Measurements from ENCODE around the gene TNS4.

The TNS4 gene

GRCh38 chr17:40535438-40535837, 34.0 kb upstream of the TNS4 start:
- DNase-seq (ENCODE audit: low read depth, low spot score), result no peak

GRCh38 chr17:40534371-40535189, 33.2 kb upstream of the TNS4 start:
- DNase-seq (ENCODE audit: low read depth, low spot score), result no peak

GRCh38 chr17:40533896-40534295, 32.5 kb upstream of the TNS4 start:
- no peak for DNase-seq (ENCODE audit: low read depth, low spot score)

DNA sequence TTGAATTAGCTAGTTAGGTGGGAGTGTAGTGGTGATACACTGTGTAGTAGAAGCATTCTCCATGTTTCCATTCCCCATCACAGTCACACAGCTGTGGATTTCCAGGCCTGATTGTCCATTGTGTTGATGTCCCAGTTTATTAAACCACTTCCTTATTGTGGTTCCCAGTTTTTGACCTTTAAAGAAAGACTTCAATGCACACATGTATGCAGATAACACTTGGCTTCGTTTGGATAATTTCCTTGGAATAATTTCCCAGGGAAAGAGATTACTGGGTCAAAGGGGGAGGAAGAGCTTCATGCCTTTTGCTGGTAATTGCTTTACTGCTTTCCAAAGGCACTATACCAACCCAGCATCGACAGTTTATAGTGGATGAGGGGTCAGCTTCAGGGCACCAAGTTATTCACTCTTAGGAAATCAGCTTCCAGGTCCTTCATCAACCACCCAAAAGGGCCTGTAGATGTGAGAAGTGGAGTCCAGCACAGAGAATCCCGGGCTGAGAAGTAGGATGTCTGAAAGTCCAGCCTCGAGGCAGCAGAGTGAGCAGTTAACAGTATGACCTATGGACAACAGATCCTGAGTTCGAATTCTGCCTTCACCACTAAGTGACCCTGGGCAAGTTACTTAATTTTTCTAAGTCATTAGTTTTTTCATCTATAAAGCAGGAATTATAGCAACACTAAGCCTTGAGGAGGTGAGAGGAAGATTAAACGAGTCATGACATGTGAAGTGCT, 31.3 kb upstream of the TNS4 start:
- no peak for DNase-seq (ENCODE audit: low read depth, low spot score)

DNA sequence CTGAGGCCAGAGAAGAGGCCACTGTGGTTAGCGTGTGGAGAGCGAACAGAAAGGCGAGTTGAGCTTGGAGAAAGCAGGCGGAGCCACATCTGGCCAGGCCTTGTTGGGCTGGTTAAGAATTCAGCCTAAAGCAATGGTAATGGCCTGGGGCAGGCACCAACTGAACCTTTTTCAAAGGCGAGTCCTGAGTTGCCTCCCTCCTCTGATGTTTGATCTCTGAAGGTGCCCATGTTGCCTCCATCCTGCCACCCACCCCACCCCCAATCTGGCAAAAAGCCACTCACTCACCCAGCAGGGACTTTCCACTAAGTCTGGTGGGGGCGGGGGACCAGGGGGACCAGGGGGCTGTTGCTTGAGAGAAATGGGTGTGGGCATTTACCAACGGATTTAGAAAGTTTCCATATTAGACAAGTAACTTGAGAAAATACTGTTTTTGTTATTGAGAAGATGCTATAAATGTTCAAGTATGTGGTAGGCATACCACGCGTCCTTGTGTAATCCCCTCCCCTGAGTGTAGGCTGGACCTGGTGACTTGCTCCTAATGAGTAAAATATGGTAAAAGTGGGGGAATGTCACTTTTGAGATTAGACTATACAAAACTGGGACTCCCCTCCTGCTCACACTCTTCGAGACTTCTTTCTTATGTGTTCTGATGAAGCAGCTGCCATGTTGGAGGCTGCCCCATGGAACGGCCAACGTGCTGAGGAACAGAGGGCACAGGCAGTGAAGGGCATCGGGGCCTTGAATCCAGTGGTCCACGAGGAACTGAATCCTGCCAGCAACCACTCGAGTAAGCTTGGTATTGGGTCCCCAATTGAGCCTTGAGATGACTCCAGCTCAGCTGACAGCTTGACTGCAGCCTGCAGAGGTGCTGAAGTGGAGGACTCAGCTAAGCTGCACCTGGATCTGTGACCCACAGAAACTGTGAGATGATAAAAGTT, 29.9 kb upstream of the TNS4 start:
- no peak for DNase-seq (ENCODE audit: low read depth, low spot score)

DNA sequence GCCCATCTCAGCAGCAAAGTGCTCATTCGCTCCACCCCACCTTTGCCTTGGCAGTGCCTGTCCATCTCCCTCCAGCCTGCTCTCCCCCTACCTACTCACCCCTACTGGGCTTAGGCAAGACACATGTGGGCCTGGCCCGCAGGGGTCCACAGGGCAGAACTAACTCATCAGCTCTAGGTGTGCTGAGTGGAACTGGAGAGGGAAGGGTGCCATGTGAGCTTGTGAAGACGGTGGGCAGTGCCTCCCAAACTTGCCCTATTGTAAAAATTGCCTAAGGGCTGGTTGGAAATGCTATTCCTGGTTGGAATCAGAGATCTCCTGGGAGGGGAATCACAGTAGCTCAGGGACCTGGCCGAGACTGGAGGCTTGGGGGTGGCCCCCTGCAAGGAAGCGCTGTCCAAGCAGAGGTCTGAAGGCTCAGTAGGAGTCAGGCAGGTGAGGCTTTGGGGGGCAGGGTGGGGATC, 29.1 kb upstream of the TNS4 start:
- no peak for DNase-seq (ENCODE audit: low read depth, low spot score)

DNA sequence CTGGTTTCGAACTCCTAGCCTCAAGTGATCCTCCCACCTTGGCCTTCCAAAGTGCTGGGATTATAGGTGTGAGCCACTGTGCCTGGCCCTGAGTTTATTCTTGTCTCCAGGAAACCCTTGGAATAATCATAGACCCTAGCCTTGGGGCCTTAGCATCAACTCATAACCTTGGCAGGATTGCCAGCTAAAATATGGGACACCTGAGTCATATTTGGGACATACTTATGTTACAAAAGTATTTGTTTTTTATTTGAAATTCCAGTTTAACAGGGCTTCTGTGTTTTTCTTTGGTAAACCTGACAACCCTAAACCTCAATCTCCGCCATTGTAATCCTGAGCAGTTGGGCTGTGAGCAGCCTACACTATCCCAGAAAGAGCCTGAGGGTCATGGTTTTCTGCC, 28.6 kb upstream of the TNS4 start:
- no peak for DNase-seq (ENCODE audit: low read depth, low spot score)

- no peak for DNase-seq (ENCODE audit: low read depth, low spot score)
Observed at GRCh38 chr17:40528692-40529417, 27.4 kb upstream of the TNS4 start.

DNA sequence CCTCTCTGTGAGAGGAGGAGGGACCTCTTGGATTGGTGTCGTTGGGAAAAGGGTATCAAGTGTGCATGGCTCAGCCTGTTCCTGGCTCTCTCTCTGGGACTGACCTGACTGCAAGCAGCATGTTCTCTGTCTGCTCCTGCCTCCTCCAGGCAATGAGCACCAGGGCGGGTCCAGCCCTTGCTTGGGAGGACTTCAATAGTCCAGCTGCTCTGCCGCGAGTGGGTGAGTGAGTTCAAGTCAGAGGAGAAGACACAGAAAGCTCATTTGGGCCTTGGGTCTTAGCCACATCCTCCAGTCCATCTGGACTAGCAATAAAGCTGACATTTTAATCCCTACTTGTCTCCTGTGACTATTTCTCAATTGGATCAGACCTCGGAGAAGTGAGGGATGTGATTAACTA, 25.2 kb upstream of the TNS4 start:
- no peak for DNase-seq (ENCODE audit: low read depth, low spot score)

- no peak for DNase-seq (ENCODE audit: low read depth, low spot score)
Observed at GRCh38 chr17:40525294-40525693, 23.9 kb upstream of the TNS4 start.

GRCh38 chr17:40524243-40524965, 23.0 kb upstream of the TNS4 start:
- DNase-seq (ENCODE audit: low read depth, low spot score), result no peak

DNA sequence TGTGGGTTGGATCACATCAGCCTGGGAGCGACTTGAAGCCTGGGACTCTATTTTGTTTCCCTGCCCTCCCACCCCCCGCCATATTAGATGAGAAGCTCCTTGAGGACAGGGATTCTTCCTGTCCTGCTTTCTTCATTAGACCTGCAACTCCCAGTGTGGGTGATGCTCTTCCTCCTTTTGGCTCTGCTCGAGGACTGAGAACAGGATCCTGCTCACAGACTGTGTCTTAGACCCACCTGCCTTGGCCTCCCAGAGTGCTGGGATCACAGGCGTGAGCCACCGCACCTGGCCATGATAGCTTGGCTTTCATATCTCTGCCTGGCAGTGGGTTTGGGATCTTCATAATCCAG, 21.5 kb upstream of the TNS4 start:
- no peak for DNase-seq (ENCODE audit: low read depth, low spot score)

- no peak for DNase-seq (ENCODE audit: low read depth, low spot score)
Observed at GRCh38 chr17:40522250-40522960, 21.0 kb upstream of the TNS4 start.

DNA sequence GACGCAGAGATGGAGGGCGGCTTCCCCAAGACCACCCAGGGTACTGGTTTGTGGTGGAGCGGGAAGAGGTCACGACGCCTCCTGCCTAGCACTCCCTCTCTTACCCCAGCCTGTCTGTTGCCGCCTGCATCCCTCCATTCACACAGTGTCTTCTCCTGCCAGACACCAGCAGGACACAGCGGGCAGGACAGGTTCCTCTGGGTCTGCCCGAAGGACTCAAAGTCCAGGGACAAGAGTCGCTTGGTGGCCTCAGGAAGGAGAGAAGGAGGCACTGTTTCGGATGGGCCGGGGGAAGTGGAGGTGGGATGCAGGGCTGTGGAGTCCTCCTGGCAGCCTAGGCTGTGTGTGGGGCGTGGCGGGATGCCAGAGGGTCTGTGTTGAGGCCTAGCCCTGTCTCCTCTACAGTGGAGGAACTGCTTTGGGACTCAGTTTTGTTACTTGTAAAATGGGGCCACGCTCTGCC, 19.6 kb upstream of the TNS4 start:
- DNase-seq (ENCODE audit: low read depth, low spot score), result no peak

DNA sequence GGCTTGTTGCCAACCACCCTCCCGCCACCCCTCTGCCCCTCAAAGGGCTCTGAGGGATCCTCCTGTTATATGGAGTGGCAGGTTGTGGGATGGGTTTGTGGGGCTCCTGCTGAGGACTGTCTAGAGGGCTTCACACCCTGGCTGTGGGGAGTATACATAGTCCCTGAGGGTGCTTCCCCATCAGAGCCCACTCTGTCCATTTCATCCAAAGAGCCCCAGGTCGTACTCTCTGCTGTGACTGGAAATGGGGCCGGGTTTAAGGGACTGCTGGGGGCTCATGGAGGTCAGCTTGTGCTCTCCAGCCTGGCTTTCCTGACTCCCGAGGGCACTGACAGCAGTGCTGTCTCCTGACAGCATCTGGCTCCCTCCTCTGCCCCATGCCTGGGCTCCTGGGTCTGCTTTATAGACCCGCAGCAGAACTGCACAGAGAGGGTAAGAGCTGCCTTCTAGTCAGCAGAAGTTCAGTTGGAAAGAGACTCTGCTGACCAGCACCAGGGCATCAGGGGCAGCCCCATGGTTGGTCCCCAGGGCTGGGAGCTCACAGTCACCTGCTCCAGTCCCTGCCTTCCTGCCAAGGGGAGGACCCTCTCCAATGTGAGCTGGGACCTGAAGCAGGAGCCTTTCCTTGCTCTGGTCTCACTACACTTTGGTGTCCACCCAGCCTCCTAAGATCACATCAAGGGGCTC, 17.8 kb upstream of the TNS4 start:
- DNase-seq (ENCODE audit: low read depth, low spot score), result no peak

GRCh38 chr17:40518401-40519088, 17.1 kb upstream of the TNS4 start:
- DNase-seq (ENCODE audit: low read depth, low spot score), result peak; percentile 56

DNA sequence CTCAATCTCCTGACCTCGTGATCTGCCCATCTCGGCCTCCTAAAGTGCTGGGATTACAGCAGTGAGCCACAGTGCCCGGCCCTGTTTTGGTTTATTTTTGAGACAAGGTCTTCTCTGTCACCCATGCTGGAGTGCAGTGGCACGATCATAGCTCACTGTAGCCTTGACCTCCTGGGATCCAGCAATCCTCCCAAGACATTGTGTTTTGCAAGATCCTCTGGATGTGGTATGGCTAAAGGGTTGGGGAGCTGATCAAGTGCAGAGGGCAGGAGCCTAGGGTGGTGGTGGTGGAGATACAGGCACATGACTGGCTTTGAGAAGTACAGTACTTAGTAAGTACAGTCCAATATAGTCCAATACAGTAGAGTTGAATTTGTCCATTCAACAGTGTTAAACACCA, 16.6 kb upstream of the TNS4 start:
- no peak for DNase-seq (ENCODE audit: low read depth, low spot score)

GRCh38 chr17:40517286-40517662, 15.9 kb upstream of the TNS4 start:
- DNase-seq (ENCODE audit: low read depth, low spot score), result no peak

All from astrocyte of the hippocampus (primary cell).